GM18517 (cell line): ENCODE measurements around the gene LRBA.
"Not testable (repeated sequence)": the region's sequence is repeated elsewhere in the genome, so short reads cannot be mapped to it uniquely, and the experiment has no call there.

ENCODE experiments used
- ATAC-seq: cut with Tn5 transposase; IDR thresholded peaks from one replicate; pipeline ENCODE4 v1.9.1; 2021; ENCODE audit warnings: mild to moderate bottlenecking, moderate library complexity; ENCODE audit not compliant: unreplicated experiment

LRBA gene

DNA sequence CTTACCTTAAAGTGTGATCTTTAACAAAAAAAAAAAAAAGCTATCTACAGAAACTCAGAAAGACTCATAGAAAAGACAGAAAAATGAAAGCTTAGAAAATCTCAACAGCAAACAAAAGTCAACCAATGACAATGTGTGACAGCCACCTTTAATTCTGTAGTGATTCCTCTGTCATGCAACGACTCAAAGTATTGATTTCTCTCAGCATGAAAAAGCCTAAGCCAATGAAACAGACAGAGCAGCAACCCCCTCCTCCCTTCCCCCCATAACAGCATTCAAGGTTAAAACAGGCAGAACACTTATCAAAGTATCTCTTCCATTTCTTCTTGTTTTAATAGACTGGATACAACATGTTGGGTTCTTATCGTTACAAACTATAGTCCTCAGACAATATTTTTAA, 320.6 kb downstream of the LRBA start:
- no peak for ATAC-seq

DNA sequence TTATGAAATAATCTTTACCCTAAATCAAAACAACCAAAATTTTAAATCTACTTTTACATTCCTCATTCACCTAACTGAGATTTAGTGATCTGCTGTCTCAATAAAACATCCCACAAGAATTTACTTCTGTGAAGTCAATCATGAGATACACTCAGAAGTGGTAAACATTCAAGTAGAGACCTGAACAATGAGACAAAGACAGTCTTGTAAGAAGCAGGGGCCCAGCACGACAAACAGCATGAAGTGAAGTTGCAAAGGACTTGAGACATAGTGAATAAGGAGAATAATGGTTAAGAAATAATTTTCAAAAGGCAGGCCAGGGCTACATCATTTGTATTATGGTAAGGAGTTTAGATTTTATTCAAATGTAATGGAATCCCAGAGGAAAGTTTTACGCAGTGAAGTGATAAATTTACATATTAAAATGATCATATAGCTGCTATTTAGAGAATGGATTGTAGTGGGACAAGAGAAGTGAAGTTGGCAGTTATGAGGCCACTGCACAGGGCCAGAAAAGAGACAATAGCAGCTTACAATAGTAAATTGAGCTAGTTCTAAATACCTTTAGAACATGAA, 331.2 kb downstream of the LRBA start:
- ATAC-seq: no peak

DNA sequence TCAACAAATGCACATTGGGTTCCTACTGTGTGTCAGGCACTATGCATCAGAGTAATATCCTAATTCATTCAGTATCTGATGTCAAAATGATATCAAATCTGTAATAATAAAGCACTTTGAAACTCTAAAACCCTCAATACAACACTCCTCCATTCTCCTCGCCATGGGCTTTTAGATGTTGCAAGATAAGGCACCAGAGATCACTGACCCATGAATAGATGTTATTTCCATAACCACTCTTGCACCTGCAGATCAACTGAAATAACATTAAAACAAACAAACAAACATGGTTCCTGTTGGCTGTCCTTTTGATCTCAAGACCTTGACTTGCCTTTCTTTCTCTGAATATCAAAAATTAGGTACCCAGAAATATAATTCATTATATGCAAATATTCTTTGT, 333.0 kb downstream of the LRBA start:
- ATAC-seq: no peak

DNA sequence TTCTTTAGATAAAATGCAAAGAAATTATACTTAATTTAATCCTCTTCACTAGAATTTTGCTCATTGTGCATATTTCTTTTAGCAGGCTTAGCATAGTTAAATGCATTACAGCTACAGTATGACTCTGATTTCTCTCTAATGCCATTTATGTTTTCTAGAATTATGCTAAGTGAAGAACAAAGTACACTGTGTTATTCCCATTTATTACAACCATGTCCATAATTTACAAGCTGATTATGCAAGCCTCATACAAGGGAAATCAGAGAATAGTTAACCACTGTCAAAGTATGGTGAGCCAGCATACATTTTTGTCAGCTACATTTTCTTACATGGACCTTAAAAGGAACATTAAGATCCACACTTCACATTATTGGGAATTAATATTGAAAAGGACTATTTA, 334.0 kb downstream of the LRBA start:
- no peak for ATAC-seq

DNA sequence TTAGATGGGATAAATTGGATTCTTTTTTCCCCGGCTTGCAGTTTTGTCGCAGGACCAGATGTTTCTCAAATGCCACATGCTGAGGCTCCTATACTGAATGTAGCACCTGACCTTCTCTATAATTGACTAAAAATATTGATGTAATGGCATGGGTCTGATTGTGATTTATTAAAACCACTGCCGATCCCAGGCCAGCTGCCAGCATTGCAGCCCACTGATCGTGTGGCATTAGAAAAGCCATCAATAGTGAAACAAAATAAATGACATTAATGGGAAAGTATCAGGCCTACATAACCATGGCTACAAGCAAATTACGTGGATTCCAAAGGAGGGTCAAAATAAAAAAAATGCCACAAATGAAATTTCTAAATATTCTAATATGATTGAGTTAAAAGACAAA, 334.4 kb downstream of the LRBA start:
- no peak for ATAC-seq

DNA sequence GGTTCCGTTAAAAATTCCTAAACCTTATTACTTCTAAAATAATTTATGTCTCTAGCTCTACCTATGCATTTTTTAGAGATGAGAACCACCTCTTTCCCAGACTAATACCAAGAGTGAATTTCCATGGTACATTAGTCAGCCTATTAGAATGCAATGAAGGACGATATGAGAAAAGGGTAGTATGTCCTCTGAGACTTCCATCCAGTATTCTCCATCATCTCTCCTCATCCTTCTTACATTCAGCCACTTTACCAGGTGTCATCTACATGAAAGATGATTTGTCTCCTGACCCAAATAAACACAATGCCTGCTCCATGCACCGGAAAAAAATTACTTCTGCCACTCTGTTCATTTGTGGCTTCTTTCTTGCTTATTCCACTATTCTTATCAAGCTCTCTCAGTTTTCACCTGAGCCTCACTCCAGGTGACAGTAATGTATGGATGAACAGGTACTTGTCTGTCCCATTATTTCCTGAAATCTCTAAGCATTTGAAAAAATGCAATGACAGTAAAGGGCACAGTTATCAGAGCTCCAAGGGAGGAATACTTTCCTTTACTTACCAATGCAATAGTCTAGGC, 335.2 kb downstream of the LRBA start:
- no peak for ATAC-seq

DNA sequence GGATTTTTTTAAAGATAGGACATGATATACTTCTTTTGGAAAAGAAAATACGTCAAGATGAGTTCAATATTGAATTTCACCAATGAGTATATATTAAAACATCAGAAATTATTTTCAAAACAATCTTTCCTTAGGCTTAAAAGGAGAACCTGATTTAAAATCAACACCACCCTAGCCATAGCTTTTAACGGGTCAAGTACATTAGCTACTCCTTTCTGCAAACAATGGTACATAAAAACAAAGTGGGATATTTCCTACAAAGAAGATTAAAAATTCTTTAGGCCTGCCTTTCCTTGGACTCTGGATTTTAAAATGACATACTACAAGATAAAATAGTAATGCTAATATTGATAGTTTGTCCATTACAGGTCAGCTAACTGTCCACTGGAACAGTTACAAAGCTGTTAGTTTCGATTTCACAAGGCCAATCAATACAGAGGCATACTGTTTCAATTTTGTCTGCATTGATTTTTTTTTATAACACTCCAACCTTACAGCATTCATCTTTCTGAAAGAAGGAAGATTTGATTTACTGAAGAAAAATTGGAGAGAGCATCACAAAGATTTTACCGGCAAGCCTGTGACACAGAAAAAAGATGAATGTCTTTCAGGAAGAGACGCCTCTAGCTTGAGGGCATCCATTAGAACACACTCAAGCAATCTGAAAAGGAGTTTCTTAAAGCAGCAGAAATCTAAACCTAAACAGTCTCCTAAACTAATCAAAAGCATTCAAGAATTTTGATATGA, 335.9 kb downstream of the LRBA start:
- ATAC-seq: no peak

DNA sequence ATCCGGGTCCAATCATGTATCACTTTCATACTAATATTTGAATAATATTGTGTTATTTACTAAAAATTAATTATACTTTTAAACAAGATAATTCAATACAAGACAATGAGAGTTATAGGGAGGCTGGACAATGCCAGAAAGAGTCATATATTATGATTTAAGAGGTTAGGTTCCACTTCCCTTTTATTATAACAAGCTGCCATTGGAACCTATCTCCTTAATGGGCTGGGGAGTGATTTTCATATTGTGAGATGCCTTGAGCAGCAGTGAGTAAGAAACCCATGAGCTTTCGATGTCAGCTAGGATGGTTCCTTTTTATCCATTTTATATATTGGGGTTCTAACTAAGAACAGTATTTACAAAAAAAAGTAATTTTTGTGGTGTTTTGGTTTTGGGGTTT, 341.3 kb downstream of the LRBA start:
- no peak for ATAC-seq

DNA sequence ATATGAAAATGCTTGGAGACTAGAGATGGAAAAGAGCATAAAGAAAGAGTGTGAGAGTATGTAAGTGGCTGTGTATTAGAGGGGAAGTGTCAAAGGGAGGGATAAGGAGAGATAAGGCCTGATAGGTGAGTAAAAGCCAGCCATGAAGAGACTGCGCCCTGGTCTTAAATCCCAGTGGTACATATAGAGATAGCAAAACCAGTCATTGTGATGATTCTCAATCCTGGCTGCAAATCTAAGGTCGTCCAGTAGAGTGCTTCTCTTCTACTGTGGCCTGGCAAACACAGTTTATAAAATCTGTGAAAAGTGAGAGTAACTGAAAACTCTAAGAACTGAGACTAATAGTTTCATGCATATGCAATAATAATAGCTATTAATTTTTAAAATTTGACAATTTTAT, 346.3 kb downstream of the LRBA start:
- no peak for ATAC-seq

DNA sequence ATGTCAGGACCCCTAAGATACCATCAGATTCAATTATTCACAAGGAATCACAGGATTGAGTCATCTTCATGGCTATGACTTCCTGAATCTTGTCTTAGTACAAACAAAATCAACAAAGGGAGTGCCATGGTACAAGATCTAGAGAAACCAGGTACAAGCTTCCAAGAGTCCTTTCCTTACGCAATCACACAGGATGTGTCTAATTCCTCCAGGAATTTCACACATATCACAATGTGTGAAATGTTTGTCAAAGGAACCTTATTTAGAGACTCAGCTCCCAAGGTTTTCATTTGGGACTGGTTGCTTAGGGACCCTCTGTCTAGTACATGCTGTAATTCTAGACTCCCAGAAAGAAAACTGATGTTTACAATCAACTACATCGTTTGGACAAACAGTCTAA, 350.1 kb downstream of the LRBA start:
- ATAC-seq: no peak

DNA sequence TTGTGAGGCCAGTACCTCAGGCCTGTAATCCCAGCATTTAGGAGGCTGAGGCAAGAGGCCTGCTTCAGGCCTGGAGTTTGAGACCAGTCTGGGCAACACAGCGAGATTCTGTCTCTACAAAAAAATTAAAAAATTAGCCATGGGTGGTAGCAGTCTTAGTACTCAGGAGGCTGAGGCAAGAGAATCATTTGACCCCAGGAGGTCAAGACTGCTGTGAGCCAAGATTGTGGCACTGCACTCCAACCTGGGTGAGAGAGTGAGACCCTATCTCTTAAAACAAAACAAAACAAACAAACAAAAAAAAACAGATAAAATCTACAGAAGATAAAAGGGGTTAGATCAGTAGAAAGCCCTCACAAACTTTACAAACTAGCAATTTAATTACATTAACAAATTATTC, 352.4 kb downstream of the LRBA start:
- no peak for ATAC-seq

DNA sequence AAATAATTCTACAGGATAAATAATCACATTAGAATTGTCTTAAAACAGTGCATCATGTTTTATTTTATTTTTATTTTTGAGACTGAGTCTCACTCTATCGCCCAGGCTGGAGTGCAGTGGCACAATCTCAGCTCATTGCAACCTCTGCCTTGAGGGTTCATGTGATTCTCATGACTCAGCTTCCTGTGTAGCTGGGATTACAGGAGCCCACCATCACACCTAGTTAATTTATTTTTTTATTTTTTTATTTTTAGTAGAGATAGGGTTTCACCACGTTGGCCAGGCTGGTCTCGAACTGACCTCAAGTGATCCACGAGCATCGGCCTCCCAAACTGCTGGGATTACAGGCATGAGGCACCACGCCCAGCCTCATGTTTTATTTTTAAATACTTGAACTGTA, 353.5 kb downstream of the LRBA start:
- ATAC-seq: not testable (repeated sequence)

DNA sequence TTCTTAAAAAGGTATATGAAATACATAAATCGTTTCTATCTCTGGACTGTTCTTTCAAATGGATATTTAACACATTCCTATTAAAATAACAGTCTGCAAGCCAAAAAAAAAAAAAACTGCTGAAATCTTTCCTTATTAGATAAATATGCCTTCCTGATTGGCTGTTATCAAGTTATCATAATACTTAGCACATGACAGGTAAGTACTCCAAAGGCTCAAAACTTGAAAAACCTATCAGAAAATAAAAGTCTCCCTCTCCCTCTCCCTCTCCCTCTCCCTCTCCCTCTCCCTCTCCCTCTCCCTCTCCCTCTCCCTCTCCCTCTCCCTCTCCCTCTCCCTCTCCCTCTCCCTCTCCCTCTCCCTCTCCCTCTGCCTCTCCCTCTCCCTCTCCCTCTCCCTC, 356.8 kb downstream of the LRBA start:
- not testable (repeated sequence) for ATAC-seq

DNA sequence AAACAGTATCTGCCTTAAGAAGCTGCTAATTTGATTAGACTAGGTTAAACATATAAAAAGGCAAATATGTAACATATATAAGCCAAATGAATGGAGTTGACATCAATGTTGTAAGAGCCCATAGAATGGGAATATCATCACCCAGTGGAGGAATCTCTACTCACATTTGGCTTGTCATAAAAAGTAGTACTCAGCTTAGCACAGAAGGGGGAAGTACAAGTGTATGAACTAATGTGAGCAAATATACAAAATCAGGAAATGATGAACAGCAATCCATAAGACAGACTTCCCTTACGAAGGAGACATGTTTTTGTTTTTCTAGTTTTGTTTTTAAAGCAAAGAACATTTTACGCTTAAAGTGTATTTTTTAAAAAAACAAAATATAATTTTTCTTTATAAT, 358.2 kb downstream of the LRBA start:
- ATAC-seq: no peak

DNA sequence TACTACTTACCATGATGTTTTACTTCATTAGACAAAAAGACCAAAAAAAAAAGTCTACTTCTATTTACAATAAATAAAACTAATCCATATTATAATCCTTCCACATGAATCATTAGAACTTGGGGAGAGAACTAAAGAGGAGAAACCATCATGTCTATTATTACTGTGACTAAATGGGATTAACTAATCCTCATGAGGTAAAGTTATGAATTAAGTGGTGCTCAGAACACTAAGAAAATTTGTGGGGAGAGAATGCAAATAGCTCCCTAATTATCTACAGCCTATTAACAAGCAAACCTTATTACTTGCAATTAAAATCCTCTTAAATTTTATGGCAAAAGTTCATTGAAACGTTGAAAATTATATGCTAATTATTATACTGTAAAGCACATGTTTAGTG, 364.3 kb downstream of the LRBA start:
- ATAC-seq: no peak

DNA sequence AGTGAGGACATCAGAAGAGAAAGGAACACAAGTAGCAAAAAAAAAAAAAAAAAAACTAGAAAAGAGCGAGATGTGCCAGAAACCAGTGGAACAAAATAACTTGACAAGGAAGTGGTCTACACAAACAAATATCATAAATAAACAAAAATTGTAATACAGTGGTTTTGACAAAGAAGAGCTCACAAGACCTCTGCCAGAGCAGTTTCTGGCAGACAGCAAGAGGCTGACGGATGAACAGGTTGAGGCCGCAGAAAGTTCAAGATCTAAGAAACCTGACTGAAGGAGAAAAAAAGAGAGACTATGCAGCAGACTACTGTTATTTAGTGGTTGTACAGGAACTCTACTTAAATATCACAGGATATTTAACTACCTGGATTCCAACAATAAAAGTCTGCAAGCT, 367.0 kb downstream of the LRBA start:
- no peak for ATAC-seq

DNA sequence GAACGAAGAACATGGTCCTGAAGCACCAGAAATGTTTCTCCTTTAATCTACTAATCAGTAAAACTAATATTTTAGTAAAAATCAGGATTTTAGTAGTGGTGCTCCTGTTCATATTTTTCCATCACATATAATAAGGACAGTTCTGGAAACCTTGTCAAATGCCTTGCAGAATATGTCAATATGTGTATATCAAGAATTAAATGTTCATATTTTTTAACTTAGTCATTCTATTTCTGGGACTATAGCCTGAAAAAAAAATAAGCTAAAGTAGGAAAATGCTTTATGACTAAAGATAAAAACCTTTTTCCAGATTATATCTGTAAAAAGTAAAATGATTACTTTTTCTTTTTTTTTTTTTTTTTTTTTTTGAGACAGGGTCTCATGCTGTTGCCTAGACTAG, 368.1 kb downstream of the LRBA start:
- ATAC-seq: no peak

DNA sequence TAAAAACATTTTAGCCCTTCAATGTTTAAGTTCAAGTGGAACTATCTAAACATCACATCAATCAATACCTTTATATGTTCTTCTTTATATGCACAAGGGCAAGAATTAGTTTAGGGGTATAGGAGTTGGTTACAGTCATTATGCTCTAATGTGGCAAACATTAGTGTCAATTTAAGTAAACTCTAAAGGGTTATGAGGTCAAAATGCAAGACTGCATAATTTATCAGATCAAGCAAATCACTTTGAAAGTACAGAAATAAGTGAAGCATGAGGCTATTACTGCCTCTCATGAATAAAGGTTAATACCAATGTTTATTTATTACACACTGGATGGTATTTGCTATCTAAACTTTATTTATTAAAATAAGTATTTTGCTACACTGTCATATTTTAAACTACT, 373.5 kb downstream of the LRBA start:
- no peak for ATAC-seq

DNA sequence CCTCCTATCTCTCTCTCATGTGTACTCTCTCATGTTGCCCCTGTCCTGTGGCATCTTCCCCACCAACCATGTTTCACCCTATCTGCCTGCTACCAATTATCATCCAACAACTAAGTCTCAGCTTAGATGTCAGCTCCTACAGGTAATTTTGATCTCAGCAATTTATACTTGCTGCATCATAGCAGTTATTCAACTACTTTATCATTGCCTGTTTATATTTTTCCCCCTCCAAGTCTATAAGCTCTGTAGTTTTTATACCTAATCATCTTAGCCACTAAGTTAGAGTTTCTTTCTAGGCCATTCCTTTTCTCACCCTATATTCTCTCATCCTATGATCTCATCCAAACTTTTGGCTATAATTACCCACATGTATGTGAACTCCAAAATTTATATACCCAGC, 382.4 kb downstream of the LRBA start:
- ATAC-seq: no peak

DNA sequence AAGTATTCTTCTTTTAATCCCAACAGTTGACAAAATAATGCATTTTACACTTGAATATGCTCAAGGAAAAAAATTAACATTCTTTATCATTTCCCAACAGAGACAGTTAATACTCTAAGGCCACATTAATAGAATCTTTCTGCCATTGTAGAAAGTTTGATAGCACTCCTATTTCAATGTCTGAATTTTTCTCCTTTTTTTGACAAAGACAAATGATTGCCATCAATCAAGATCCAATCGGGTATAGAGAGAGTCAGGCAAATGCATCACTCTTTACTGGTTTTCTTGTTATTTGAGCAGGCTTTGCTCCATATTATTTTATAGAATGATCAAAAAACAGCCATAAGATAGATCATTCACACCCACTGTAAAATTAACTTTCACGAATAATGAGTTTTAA, 387.0 kb downstream of the LRBA start:
- ATAC-seq: no peak

DNA sequence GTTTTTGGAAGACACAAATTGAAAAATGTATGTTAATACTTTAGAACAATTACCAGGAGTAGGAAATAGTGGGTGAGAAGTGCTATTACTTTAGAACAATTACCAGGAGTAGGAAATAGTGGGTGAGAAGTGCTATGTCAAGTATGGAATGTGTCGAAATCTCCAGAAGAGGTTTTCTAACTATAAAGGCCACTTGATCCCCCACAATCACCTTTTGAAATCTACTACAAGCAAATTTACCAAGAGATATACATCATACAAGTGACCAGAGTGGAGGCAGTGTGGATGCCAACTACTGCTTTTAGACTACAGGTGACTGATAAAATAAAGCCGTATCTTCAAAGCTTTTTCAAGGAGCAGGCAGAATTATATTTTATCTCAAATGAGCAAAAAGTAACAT, 390.1 kb downstream of the LRBA start:
- ATAC-seq: no peak

DNA sequence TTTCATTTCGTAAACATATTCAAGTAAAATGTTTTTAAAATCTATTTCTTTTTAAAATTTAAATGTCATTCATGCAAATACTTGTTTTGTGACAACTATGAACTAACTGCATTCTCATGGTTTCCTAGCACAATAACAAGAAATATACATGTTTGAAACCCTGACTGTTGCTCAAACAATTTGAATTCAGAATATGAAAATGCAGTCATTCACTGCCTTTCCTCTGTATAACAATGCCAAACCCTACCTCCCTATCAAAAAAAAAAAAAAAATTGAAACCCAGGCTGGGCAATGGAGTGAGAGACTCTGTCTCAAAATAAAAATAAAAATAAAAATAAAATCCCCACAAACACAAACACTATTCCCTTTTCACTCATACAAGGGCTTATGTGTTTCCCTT, 391.0 kb downstream of the LRBA start:
- no peak for ATAC-seq

DNA sequence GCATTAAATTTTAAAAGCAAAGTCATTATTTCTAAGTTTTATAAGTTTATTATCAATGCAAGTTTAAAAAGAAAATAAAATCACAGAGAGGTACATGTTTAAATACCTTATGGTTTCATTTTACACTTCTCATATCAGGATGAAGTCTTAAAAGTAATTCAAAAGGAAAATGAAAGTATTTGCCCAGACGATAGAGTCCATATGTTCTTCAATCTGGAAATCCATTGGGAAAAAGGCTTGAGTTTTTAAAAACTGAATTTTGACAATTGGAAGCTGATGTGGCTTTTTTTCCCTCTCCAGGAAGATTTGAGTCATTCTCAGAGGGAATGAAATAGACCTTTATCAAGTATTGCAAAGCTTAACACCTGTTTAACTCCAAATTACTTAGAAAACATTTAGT, 396.0 kb downstream of the LRBA start:
- ATAC-seq: no peak
